ENCODE data around the gene VMP1.
A peak's percentile ranks its signal among the peaks of the same experiment; 100 is the strongest.

Gene VMP1

GRCh38 chr17:59707149-59707970 is at the start of gene VMP1, which contains the start of gene PTRH2:
TSS of gene VMP1 (plus strand) at chr17:59707654. CDS start at chr17:59731447, 23,793 bp downstream.
TSS of gene PTRH2 (minus strand) at chr17:59707430. CDS start at chr17:59697978, 9,452 bp downstream.
- DNase-seq, result peak; percentile 96

GRCh38 chr17:59666235-59666634 is 41.2 kb upstream of the VMP1 start:
- DNase-seq, result no peak

DNA sequence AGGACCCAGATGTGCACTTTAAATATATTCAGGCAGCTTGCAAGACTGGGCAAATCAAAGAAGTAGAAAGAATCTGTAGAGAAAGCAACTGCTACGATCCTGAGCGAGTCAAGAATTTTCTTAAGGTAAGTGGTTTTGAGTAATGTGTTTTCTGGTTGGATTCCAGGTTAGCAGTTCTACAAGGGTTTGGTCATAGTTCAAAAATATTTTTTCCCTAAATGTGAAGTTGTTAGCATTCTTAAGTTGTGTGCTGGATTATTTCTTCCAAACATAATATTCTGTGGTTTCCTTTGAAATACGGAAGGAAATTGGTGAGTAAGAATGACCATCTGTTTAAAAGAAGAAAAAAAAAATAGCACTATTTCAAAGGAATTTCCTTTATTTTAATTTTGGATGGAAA is 38.6 kb upstream of the VMP1 start:
- no peak for DNase-seq

- DNase-seq, result no peak
These were observed 38.0 kb upstream of the VMP1 start for GRCh38 chr17:59669411-59669810.

DNA sequence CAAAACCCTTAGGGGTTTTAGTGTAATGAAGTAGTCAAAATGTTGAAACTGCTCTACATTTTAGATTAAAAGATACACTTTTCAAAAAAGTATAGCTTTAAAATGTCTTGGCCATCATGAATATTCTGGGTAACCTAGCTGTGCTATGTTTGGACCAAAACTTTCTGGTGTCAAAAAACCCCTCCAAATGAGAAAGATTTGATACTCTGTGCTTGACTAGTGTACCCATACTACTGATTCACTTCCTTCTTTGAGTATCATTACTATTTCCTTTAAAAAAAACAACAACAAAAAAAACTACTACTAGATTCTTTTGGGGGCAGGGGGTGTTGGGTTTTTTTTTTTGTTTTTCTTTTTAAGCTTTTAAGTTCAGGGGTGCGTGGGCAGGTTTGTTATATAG is 37.5 kb upstream of the VMP1 start:
- no peak for DNase-seq

DNA sequence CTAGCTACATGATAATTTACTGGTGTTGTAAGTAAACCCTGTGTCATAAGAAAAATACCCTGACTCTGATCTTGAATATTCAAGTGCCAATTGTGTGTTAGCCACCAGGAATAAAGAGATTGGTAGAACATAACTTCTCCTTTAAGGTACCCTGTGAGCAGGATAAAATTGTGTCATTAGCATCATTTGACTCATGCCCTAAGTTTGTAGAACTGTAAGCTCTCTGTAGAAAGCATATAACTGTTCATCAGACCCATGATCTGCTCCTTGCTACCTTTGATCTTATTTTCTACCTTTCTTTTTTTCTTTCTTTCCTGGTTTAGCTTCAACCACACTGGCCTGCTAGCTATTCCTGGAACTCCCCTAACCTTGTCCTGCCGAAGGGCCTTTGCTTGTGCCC is 36.1 kb upstream of the VMP1 start:
- no peak for DNase-seq

DNA sequence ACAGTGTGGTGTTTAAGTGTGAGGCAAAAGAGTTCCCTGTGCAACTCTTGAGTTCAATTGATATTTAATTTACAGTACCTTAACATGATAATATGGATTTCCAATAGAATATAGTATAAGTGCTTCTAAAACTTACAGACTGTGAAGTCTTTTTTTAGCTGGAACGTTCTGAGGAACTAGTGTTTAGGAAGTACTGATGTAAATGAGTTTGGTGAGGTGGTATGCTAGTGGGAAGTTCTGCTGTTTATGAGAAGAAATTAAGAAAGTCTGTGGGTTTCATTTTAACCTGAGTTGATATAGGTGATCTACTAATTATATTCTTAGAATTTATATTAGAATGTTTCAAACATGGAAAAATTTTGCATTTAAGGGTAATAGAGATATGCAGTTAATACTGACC is 32.2 kb upstream of the VMP1 start:
- no peak for DNase-seq

DNA sequence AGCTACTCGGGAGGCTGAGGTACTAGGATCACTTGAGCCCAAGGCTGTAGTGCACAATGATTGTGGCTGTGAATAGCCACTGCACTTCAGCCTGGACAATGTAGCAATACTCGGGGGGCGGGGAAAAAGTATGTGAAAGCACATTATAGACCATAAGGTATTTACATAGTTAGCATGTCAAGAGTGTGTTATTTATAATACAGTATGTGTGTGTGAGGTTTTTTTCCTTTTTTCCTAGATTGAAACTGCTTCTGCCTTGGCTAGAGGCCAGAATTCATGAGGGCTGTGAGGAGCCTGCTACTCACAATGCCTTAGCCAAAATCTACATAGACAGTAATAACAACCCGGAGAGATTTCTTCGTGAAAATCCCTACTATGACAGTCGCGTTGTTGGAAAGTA is 30.7 kb upstream of the VMP1 start:
- DNase-seq, result no peak

- DNase-seq, result no peak
These were observed 28.5 kb upstream of the VMP1 start for GRCh38 chr17:59678918-59679317.

- DNase-seq, result no peak
These were observed 27.1 kb upstream of the VMP1 start for GRCh38 chr17:59680314-59680713.

DNA sequence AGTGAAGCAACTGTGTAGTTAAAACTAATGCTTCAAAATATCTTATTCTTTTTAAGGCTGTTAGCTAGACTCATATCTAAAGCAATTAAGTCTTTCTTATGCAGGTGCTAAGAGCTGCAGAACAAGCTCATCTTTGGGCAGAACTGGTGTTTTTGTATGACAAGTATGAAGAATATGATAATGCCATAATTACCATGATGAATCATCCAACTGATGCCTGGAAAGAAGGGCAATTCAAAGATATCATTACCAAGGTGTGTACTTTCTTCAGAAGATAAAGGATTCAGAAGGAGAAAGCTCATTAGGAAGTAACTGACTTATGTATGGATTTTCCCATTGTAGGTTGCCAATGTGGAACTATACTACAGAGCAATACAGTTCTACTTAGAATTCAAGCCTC is 24.2 kb upstream of the VMP1 start:
- DNase-seq, result no peak

- DNase-seq, result no peak
These were observed 22.5 kb upstream of the VMP1 start for GRCh38 chr17:59684967-59685366.

DNA sequence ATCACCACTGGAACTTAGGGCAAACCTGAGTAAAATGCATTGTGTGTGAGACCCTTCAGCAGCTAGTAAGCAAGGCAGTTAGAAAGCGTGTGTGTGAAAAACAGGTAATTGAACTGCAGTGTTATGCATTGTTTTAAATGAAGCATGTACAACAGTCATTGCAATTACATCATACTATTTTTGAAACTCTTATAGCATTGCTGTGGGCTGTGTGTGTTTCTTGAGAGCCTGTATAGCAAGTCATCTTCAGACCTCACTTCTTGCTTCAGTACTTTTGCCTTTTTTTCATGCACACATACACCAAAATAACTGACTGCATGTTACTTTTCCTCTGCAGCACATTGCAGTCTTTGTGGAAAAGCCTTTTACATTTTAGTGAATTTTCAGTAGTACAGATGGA is 19.4 kb upstream of the VMP1 start:
- DNase-seq, result no peak

DNA sequence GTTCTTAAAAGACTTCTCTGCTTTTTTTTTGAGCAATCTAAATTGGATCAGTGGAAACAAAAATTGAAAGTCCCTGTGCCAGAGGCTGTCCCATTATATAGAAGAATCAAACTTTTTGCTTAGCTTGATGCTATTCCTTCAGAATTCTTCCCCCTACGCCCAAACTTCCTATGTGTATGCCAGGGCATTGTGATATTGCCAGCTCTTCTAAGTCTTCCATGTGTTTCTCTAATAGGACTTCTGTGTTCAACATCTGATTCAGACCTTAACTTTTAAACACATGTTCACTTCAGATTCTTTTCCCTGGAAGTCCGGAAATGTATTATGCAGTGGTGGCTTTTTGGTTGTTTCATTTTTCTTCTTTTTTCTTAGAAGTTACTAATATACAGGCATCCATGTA is 19.0 kb upstream of the VMP1 start:
- DNase-seq, result no peak

- no peak for DNase-seq
These were observed 13.9 kb upstream of the VMP1 start for GRCh38 chr17:59693582-59693981.

DNA sequence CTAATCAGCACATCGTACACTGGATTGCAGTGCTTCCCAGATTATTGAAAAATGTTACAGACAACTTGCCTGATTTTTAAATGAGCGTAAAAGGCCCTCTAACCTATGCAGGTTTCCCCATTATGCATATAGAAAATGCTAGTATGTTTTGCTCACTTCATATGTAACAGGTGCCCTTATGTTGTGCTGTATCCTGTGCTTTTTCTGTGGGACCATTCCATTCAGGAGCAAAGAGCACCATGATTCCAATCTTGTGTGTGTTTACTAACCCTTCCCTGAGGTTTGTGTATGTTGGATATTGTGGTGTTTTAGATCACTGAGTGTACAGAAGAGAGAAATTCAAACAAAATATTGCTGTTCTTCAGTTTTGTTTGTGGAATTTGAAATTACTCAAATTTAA is 13.1 kb upstream of the VMP1 start:
- no peak for DNase-seq

- DNase-seq, result no peak
These were observed 11.3 kb upstream of the VMP1 start for GRCh38 chr17:59695945-59696681.

- DNase-seq, result no peak
These were observed 10.7 kb upstream of the VMP1 start for GRCh38 chr17:59696682-59697277.

DNA sequence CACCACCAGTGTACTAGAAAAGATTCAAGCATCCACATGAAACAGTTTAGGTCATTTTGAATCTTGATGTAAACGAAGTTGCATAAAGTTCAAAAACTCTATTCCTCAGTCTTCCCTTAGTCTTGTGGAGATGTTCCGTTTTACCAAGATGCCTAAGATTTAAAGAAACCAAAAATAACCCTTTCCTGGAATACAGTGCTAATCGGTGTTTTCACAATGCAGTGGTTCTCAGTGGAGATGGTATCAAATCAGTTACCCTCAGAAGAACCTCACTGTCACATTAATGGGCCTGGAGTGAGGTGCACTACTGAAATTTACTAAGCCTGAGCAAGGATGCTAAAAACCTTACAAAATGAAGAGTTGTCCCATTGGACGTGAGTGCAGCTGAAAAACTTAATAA is 9.3 kb upstream of the VMP1 start:
- no peak for DNase-seq

DNA sequence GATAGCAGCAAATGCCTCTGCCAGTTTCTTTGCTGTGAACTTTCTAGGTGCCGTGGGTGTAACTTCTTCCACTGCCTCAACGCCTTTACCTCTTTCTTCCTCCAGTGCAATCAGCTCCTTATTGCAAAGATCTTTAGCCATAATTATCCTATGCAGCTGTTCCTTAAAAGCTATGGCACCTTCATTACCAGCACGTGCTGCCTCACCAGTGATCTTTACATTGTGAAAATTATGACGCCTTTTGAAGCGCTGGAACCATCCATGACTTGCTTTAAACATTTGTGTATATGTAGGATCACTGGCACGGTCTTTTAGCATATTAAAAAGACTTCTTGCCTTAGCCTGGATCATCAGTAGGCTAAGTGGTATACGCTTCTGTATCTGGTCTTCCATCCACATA is 8.2 kb upstream of the VMP1 start:
- no peak for DNase-seq

- DNase-seq, result no peak
These were observed 7.7 kb upstream of the VMP1 start for GRCh38 chr17:59699786-59700185.

GRCh38 chr17:59702304-59702703 is 5.2 kb upstream of the VMP1 start:
- no peak for DNase-seq

GRCh38 chr17:59707971-59708430 is 547 bp downstream of the VMP1 start:
- DNase-seq, result no peak

GRCh38 chr17:59711936-59712335 is 4.5 kb downstream of the VMP1 start:
- DNase-seq, result no peak
